ENCODE measurements around the gene MEIOSIN. TPM values are rescaled to one million over a fixed set of nuclear protein-coding genes. Genes with fewer than 3 reads are reported as not detected.
"Not testable (repeated sequence)": the region's sequence is repeated elsewhere in the genome, so short reads cannot be mapped to it uniquely, and the experiment has no call there.

MEIOSIN gene
- total RNA-seq, 2 experiments from 2014 or later = not detected

DNA sequence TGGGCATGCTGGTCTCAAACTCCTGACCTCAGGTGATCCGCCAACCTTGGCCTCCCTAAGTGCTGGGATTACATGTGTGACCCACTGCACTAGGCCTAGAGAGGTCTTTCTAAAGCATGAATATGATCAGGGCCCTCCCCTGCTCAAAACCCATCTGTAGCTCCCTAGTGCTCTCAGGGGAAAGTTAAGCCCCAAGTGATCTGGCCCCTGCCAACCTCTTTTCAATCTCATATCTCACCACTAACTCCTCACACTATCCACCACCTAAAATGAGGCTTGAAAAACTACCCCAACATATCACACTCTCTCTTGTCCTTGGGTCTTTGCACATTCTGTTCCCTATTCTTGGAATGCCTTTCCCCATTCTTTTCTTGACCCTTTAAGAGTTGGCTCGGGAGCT, 61.4 kb downstream of the MEIOSIN start:
- no TSS peak for BruUV-seq (replicated peaks)
- Histone ChIP-seq H3K27ac (ENCODE audit: low read depth, low read length, poor library complexity, severe bottlenecking) (no peak overlapping the region), H3K4me2 (ENCODE audit: low read length) (no peak overlapping the region), H3K4me3 (ENCODE audit: low read depth, low read length, poor library complexity, severe bottlenecking) (no peak overlapping the region), H4K20me1 (ENCODE audit: insufficient read depth, low read length) (0 out of 2 replicates have a peak, but pooled peaks cover 11% of the 10 kb centered on the region), H2AFZ (ENCODE audit: low read length) (no peak overlapping the region), H3K4me1 (ENCODE audit: insufficient read depth, low read length, poor library complexity, severe bottlenecking) (peaks cover 28% of the 10 kb centered on the region), H3K9me2 (ENCODE audit: insufficient read depth, low read length) (no peaks in the 10 kb centered on the region), H3K9me3 (ENCODE audit: low read length) (no peaks in the 10 kb centered on the region), H3K36me3 (ENCODE audit: insufficient read depth, low read length) (peaks cover 6% of the 10 kb centered on the region; the same call in 1 of the 2 replicates), H3K79me2 (ENCODE audit: insufficient read depth, low read depth, low read length) (peaks cover 11% of the 10 kb centered on the region; the same call in 1 of the 2 replicates)
- ChIA-PET POLR2A (interaction anchor here (0.9 kb wide), 1 partner anchor 133 kb away, joined by 3 read pairs; no protein-coding TSS in a partner anchor), CTCF (ENCODE audit: unreplicated experiment) (no interaction called here)
- intact Hi-C loops (cut with micrococcal nuclease; ENCODE audit: unreplicated experiment) = no loop called here
- DNase-seq (ENCODE audit: low spot score) = no peak
- TF ChIP-seq CTCF (conservative IDR thresholded peaks at IDR 0.05; ENCODE audit: low read length) = no peak
- TF ChIP-seq EZH2phosphoT487 (IDR thresholded peaks at IDR 0.05; ENCODE audit: borderline replicate concordance, low read depth, low read length) = no peak

GRCh38 chr19:45798995-45799517, 65.8 kb downstream of the MEIOSIN start:
- no peaks in the 10 kb centered on the region for H3K9me3 ChIP-seq (ENCODE audit: low read length)
- no peaks in the 10 kb centered on the region for H3K36me3 ChIP-seq (ENCODE audit: insufficient read depth, low read length)
- peak overlapping the region; percentile 40 for H3K4me2 ChIP-seq (ENCODE audit: low read length)
- peak; percentile 70 for DNase-seq (ENCODE audit: low spot score)
- CTCF ChIA-PET (ENCODE audit: unreplicated experiment) = interaction anchor here (1.7 kb wide), 1 partner anchor 30 kb away, joined by 5 read pairs; the partner anchor contains the start of gene SIX5
- intact Hi-C loops (cut with micrococcal nuclease; ENCODE audit: unreplicated experiment) = loop anchor here (1.0 kb wide), 1 partner anchor 29 kb away; no protein-coding TSS in a partner anchor
- TF ChIP-seq EZH2phosphoT487 (IDR thresholded peaks at IDR 0.05; ENCODE audit: borderline replicate concordance, low read depth, low read length) (no peak), CTCF (conservative IDR thresholded peaks at IDR 0.05; ENCODE audit: low read length) (peak; percentile 87)
- no peaks in the 10 kb centered on the region for H3K9me2 ChIP-seq (ENCODE audit: insufficient read depth, low read length)
- no peak overlapping the region for H2AFZ ChIP-seq (ENCODE audit: low read length)
- H3K27ac ChIP-seq (ENCODE audit: low read depth, low read length, poor library complexity, severe bottlenecking) = no peak overlapping the region
- no peaks in the 10 kb centered on the region for H3K79me2 ChIP-seq (ENCODE audit: insufficient read depth, low read depth, low read length)
- H3K4me1 ChIP-seq (ENCODE audit: insufficient read depth, low read length, poor library complexity, severe bottlenecking) = peaks cover 11% of the 10 kb centered on the region
- H4K20me1 ChIP-seq (ENCODE audit: insufficient read depth, low read length) = no peaks in the 10 kb centered on the region
- BruUV-seq (replicated peaks) = no TSS peak
- POLR2A ChIA-PET = interaction anchor here (0.7 kb wide), 1 partner anchor 25 kb away, joined by 4 read pairs; no protein-coding TSS in a partner anchor
- no peak overlapping the region for H3K4me3 ChIP-seq (ENCODE audit: low read depth, low read length, poor library complexity, severe bottlenecking)

DNA sequence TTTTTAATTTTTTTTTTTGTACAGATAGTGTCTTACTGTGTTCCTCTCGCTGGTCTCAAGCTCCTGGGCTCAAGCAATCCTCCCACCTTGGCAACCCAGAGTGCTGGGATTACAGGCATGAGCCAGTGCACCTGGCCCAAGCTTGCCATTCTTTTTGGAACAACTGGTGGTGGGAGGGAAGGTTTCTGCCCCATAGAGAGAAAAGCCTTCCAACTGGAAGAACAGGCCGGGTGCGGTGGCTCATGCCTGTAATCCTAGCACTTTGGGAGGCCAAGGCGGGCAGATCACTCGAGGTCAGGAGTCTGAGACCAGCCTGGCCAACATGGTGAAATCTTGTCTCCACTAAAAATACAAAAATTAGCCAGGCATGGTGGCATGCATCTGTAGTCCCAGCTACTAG, 66.3 kb downstream of the MEIOSIN start:
- not testable (repeated sequence) for BruUV-seq (replicated peaks); H3K4me3 ChIP-seq (ENCODE audit: low read depth, low read length, poor library complexity, severe bottlenecking); H4K20me1 ChIP-seq (ENCODE audit: insufficient read depth, low read length); H2AFZ ChIP-seq (ENCODE audit: low read length); H3K9me2 ChIP-seq (ENCODE audit: insufficient read depth, low read length); H3K36me3 ChIP-seq (ENCODE audit: insufficient read depth, low read length); DNase-seq (ENCODE audit: low spot score); H3K79me2 ChIP-seq (ENCODE audit: insufficient read depth, low read depth, low read length); H3K9me3 ChIP-seq (ENCODE audit: low read length); H3K27ac ChIP-seq (ENCODE audit: low read depth, low read length, poor library complexity, severe bottlenecking)
- Histone ChIP-seq H3K4me1 (ENCODE audit: insufficient read depth, low read length, poor library complexity, severe bottlenecking) (peaks cover 11% of the 10 kb centered on the region), H3K4me2 (ENCODE audit: low read length) (peak overlapping the region; percentile 40; the same call in 1 of the 2 replicates)
- ChIA-PET POLR2A (interaction anchor here (0.7 kb wide), 1 partner anchor 26 kb away, joined by 4 read pairs; no protein-coding TSS in a partner anchor), CTCF (ENCODE audit: unreplicated experiment) (interaction anchor here (1.7 kb wide), 1 partner anchor 30 kb away, joined by 5 read pairs; the partner anchor contains the start of gene SIX5)
- intact Hi-C loops (cut with micrococcal nuclease; ENCODE audit: unreplicated experiment) = loop anchor here (1.0 kb wide), 1 partner anchor 29 kb away; no protein-coding TSS in a partner anchor

All from OCI-LY7 (cell line).